Measurements from ENCODE around the gene CCR1.

The CCR1 gene

DNA sequence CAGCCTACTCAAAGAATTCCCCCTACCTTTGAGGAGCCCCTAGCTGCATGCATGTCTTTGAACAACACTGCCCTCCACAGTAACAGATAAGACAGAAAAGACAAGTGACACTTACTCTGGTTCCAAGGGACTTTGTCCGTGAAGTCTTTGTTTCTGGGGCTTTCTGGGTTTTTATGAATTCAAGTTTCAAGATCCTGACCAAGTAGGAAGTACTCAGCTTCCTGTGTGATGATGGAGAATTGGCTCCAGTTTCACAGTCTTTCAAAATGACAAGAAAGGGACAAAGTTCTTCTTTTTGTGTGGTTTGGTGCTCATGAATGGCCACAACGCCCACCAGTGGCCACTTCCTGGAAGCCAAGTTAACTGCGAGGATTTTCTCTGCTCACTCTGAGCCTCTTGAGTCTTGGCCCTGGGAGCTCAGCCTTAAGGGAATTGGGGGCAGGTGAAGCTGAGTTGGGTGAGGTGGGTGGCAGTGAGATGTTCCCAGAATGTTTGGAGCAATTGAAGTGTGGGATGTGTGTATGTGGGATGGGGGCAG lies at the start of gene CCR1:
Gene CCR1 (minus strand): TSS at position 147 of the 538 bp plus-strand sequence. CDS start 4,000 bp downstream, outside the sequence.
- no peak for DNase-seq (ENCODE audit: low read depth)

DNA sequence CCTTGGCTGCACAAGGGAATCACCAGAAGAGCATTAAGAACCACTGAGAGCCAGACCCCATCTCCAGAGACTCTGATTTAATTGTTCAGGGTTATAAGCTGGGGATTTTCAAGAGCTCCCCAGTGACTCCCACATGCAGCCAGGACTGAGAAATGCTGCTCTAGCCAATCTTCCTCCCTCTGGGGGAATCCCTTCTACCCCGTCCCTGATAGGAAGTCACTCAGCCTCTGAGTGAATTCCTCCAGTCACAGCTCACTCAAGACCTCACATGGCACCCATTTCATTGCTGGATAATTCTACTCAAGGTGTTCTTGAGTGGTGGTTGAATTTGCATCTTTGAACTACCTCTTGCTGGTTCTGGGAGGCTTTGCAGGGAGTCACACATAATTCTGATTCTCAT lies 44.9 kb upstream of the CCR1 start:
- DNase-seq (ENCODE audit: low read depth), result no peak

GRCh38 chr3:46245146-46245545 lies 37.0 kb upstream of the CCR1 start:
- DNase-seq (ENCODE audit: low read depth), result no peak

DNA sequence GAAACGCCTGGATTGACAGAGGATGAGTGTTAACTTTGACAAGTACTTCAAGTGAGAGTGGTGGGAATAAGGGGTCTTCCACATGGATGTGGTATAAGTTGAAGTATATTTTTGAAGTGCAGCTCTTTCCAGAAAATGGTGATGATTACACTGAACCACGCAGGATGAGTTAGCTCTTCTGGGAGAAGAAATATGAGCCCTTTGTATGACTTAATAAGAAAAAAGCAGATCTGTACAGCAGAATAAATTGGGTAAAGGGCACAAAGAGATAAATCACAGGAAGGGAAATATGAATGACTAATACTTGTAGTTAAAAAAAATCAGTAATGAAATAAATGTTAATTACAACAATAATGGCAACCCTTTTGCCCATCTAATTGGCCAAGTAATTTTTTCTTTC lies 35.4 kb upstream of the CCR1 start:
- DNase-seq (ENCODE audit: low read depth), result no peak

- no peak for DNase-seq (ENCODE audit: low read depth)
These were observed 34.0 kb upstream of the CCR1 start, which contains the start of gene CCR3 for GRCh38 chr3:46242120-46242519. CCR3 (plus strand) TSS chr3:46242460; CDS start chr3:46265159, 22,699 bp downstream.

GRCh38 chr3:46239952-46240351 lies 31.8 kb upstream of the CCR1 start:
- DNase-seq (ENCODE audit: low read depth), result no peak

GRCh38 chr3:46239301-46239938 lies 31.3 kb upstream of the CCR1 start:
- no peak for DNase-seq (ENCODE audit: low read depth)

DNA sequence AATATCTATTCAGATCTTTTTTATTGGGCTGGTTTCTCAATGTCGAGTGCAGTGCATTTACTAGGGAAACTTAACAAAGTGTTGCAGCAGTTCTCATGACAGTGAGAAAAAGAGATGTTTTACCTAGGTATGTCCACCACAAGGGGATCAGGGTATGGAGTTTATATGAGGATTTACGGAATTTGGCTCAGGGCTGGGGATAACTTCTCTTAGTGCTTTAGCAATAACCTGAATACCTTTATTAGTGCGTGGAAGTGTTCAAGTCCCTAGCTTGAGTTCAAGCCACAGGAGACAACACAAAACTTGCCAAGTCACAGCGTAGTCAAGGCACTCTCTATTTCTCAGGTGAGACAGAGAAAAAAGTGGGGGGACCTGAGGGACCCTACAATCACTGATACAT lies 30.3 kb upstream of the CCR1 start:
- no peak for DNase-seq (ENCODE audit: low read depth)

GRCh38 chr3:46236294-46237054 lies 28.4 kb upstream of the CCR1 start:
- DNase-seq (ENCODE audit: low read depth), result no peak

- no peak for DNase-seq (ENCODE audit: low read depth)
These were observed 27.3 kb upstream of the CCR1 start for GRCh38 chr3:46235425-46235824.

DNA sequence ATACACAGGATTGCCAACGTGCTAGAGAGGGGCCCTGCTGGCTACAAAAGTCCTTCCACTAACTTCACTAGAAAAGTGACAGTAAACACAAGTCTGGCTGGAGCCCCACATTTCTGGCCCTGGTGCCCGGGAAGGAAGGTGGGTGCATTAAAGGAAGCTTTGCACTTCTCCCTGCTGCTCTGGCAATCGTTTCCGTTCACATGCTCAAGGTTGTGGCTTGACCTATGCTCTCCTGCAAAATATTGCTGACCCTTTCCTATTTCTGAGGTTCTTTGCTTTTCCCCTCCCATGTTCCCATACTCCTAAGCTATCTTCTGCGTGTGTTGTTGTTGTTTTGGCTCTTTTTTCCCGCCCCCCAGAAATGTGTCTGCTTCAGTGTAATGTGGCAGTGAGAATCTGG lies 25.1 kb upstream of the CCR1 start:
- no peak for DNase-seq (ENCODE audit: low read depth)

GRCh38 chr3:46231323-46231722 lies 23.2 kb upstream of the CCR1 start:
- DNase-seq (ENCODE audit: low read depth), result no peak

GRCh38 chr3:46228260-46229242 lies 20.4 kb upstream of the CCR1 start:
- DNase-seq (ENCODE audit: low read depth), result no peak

GRCh38 chr3:46222435-46223161 lies 14.5 kb upstream of the CCR1 start:
- DNase-seq (ENCODE audit: low read depth), result no peak

GRCh38 chr3:46221938-46222337 lies 13.8 kb upstream of the CCR1 start:
- no peak for DNase-seq (ENCODE audit: low read depth)

DNA sequence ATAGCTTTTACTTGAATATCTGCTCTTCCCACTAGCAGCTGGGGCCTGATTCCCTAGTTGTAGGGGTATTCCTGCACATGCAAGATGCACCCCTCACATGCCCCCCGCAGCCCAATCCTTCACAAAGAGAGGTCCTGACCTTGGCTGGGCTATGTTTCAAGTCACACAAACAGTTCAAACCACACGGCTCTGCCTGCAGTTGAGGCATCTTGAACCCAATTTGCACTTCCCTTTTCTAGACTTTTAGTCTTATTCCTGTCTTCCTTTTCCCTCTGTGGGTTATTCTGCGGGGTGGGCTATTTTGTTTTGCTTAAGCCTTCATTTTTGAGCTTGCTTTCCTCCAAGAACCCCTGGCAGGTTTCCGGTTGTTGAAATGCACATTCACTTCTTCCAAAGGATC lies 13.3 kb upstream of the CCR1 start:
- no peak for DNase-seq (ENCODE audit: low read depth)

DNA sequence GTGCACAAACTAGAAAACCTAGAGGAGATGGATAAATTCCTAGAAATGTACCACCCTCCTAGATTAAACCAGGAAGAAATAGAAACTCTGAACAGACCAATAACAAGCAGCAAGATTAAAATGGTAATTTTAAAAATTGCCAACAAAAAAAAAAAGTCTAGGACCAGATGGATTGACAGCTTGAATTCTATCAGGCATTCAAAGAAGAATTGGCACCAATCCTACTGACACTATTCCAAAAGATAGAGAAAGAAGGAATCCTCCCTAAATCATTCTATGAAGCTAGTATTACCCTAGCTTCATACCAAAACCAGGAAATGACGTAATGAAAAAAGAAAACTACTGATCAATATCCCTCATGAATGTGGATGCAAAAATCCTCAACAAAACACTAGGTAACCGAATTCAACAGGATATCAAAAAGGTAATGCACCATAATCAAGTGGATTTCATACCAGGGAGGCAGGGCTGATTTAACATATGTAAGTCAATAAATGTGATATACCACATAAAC lies 10.1 kb upstream of the CCR1 start:
- DNase-seq (ENCODE audit: low read depth), result no peak

DNA sequence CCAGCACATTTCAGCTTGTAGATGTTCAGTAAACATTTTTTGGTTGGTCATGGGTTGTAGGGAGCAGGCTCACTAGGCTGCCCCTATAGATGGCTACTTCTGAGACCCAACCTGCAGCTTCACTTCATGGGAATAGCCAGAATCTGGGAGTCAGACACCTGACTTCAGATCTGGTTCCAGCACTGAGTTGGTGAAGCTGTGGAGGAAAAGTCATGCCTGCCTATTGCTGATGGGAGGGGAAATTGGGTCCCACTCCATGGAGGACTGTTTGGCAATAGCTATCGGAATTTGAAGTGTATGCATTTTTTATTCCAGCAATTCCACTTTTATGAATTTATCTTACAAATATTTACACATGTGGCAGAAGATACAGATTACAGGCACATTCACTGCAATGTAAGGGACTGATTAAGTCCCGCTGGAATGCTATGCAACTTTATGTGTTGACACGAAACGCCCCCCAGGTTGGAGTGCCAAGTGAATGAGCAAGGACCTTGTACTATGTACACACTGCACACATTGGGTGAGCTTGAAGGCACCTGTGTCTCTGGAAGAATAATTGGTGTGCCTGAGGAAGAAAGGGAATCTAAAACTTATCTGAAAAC lies 7.8 kb upstream of the CCR1 start:
- DNase-seq (ENCODE audit: low read depth), result no peak

DNA sequence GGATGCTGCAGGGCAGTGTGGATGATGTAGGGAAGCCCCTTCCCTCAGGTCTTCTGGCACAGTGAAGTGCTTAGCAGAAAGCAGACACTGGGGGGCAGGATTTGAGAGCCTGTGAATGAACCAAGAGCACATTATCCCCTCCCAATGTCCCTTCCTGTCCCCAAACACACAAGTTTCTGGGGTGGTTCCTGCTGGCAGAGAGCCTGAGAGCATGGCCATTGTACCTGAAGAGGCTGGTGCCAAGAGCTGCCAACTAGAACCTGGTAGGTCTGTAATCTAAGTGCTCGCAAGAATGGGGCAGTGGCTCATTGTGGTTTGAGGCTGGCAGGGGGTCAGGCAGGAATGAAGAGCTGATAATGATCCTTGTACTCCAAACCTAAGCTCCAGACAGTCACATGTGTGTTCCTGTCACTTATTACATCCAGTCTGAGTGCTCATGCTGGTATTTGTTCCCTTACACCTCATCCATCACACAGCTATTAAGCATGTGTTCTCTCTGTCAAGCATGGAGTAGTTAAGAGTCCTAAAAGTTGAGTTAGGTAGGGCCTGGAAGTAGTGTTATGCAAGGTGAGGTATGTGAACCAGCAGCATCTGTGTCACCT lies 6.7 kb upstream of the CCR1 start:
- no peak for DNase-seq (ENCODE audit: low read depth)

- no peak for DNase-seq (ENCODE audit: low read depth)
These were observed 5.1 kb upstream of the CCR1 start for GRCh38 chr3:46213201-46213600.

All from stimulated activated CD8-positive, alpha-beta memory T cell treated with anti-CD3 and anti-CD28 coated beads, Interleukin-12 subunit alpha, Interleukin-12 subunit beta, amount 100 ng/mL, for 1 hour (primary cell).